HCT116 (cell line): ENCODE data around the gene GTF2IRD1. TPM values are rescaled to one million over a fixed set of nuclear protein-coding genes. Genes with fewer than 3 reads are reported as not detected.

ENCODE experiments used
- ATAC-seq: fragments of 200-7000 bp; cut with Tn5 transposase; 2 replicates; pipeline ENCODE4 v1.9.1; 2020; ENCODE audit warnings: mild to moderate bottlenecking, moderate library complexity
- BruUV-seq: library from RNA; stranded (reverse); fragments of 400-500 nt; replicated peaks from 2 replicates; lab custom pipeline; 2021; lab: Mats Ljungman, UMichigan
- CTCF ChIA-PET: fragments of 300-600 bp; sonication (Branson Sonifier 250); formaldehyde crosslinking; loops from one replicate; lab custom pipeline; 2021; ENCODE audit warnings: antibody characterized with exemption; lab: Charles Lee
- POLR2A ChIA-PET: fragments of 300-600, 350-600 bp; sonication (Branson Sonifier 250); formaldehyde crosslinking; loops from one replicate; lab custom pipeline; 2021; ENCODE audit warnings: antibody characterized with exemption; lab: Charles Lee
- RAD21 ChIA-PET, 2 experiments: fragments of 300-600 bp; sonication (Branson Sonifier 250); formaldehyde crosslinking; loops; one replicate each; lab custom pipeline; 2023; ENCODE audit warnings: low total read pairs in 2 of 2; ENCODE audit not compliant: uncharacterized antibody in 2 of 2, unreplicated experiment in 2 of 2, low non-redundant PET in 1 of 2; lab: Charles Lee
- DNase-seq: peaks from one replicate; pipeline ENCODE4 v3.0.0-alpha.2; 2010; ENCODE audit warnings: low read depth, low spot score
- H2AFZ ChIP-seq: fragments of 200-600 bp; shearing (Covaris generic), sonication (generic); 2 replicates; pipeline ENCODE4 v1.6.1; 2017; ENCODE audit warnings: low read depth, mixed run types, mixed read lengths, antibody characterized with exemption, low read length; ENCODE audit not compliant: poor library complexity, severe bottlenecking
- H3K27ac ChIP-seq: 2 replicates; pipeline ENCODE4 v1.5.1; 2012; ENCODE audit warnings: low read depth, low read length
- H3K27me3 ChIP-seq: fragments of 200-600 bp; sonication (generic); 2 replicates; pipeline ENCODE4 v1.6.1; 2016; ENCODE audit warnings: mixed run types, low read length, mixed read lengths; ENCODE audit not compliant: insufficient read depth
- H3K36me3 ChIP-seq, 2 experiments: fragments of 200-500 bp in 1 of 2; fragments of 200-600 bp in 1 of 2; sonication (Bioruptor generic) in 1 of 2; sonication (generic) in 1 of 2; 2 replicates each; pipeline versions ENCODE4 v1.5.1 to v1.6.1; 2014 to 2016; ENCODE audit warnings: low read length in 2 of 2, inconsistent platforms in 1 of 2, mixed read lengths in 1 of 2, mixed run types in 1 of 2; ENCODE audit not compliant: insufficient read depth in 2 of 2, control insufficient read depth in 1 of 2
- H3K4me1 ChIP-seq, 2 experiments: fragments of 200-600 bp in 1 of 2; sonication (generic) in 1 of 2; 2 replicates each; pipeline versions ENCODE4 v1.5.1 to v1.6.1; 2012 to 2017; ENCODE audit warnings: low read length in 2 of 2, inconsistent platforms in 1 of 2, mild to moderate bottlenecking in 1 of 2, mixed read lengths in 1 of 2, mixed run types in 1 of 2, moderate library complexity in 1 of 2; ENCODE audit not compliant: insufficient read depth in 2 of 2, control insufficient read depth in 1 of 2
- H3K4me2 ChIP-seq: fragments of 200-600 bp; sonication (generic); 2 replicates; pipeline ENCODE4 v1.6.1; 2017; ENCODE audit warnings: mixed run types, low read length, mixed read lengths
- H3K4me3 ChIP-seq, 2 experiments: fragments of 200-600 bp in 1 of 2; sonication (generic) in 1 of 2; replicated peaks in 1 of 2; 2 replicates each; pipeline ENCODE4 v1.5.1; 2011 to 2016; ENCODE audit warnings: low read length in 2 of 2, control low read depth in 1 of 2, low read depth in 1 of 2, mild to moderate bottlenecking in 1 of 2, mixed read lengths in 1 of 2, mixed run types in 1 of 2
- H3K79me2 ChIP-seq: fragments of 200-600 bp; sonication (generic); 2 replicates; pipeline ENCODE4 v1.6.1; 2017; ENCODE audit warnings: mild to moderate bottlenecking, mixed run types, low read length, moderate library complexity, mixed read lengths; ENCODE audit not compliant: insufficient read depth
- H3K9ac ChIP-seq: fragments of 200-600 bp; sonication (generic); 2 replicates; pipeline ENCODE4 v1.6.1; 2016; ENCODE audit warnings: low read length, mixed read lengths
- H3K9me2 ChIP-seq: fragments of 200-600 bp; sonication (generic), shearing (Covaris generic); 2 replicates; pipeline ENCODE4 v1.6.1; 2017; ENCODE audit warnings: mixed run types, mild to moderate bottlenecking, moderate library complexity; ENCODE audit not compliant: insufficient read depth
- H3K9me3 ChIP-seq, 2 experiments: fragments of 200-500 bp in 1 of 2; fragments of 200-600 bp in 1 of 2; sonication (Bioruptor generic) in 1 of 2; sonication (generic) in 1 of 2; 2 replicates each; pipeline ENCODE4 v1.6.1; 2014 to 2017; ENCODE audit warnings: low read length in 2 of 2, mixed read lengths in 2 of 2, inconsistent platforms in 1 of 2, low read depth in 1 of 2, mild to moderate bottlenecking in 1 of 2, mixed run types in 1 of 2, moderate library complexity in 1 of 2; ENCODE audit not compliant: control insufficient read depth in 1 of 2, insufficient read depth in 1 of 2
- H4K20me1 ChIP-seq: fragments of 200-600 bp; sonication (generic), shearing (Covaris generic); 2 replicates; pipeline ENCODE4 v1.6.1; 2017; ENCODE audit warnings: mixed run types, mild to moderate bottlenecking, moderate library complexity; ENCODE audit not compliant: insufficient read depth
- ATF3 ChIP-seq: IDR thresholded peaks from 2 replicates; pipeline ENCODE4 v1.6.1; 2012
- CEBPB ChIP-seq: IDR thresholded peaks from 2 replicates; pipeline ENCODE4 v1.6.1; 2012; ENCODE audit warnings: low read depth
- CTCF ChIP-seq, 3 experiments: fragments of 200-600 bp in 1 of 3; sonication (generic) in 1 of 3; IDR thresholded peaks in 2 of 3; conservative IDR thresholded peaks in 1 of 3; 2 replicates each; pipeline ENCODE4 v1.5.1; 2012 to 2017; ENCODE audit warnings: low read depth in 2 of 3, low read length in 2 of 3, antibody characterized with exemption in 1 of 3, borderline replicate concordance in 1 of 3, control low read depth in 1 of 3, mild to moderate bottlenecking in 1 of 3, mixed read lengths in 1 of 3, mixed run types in 1 of 3, moderate library complexity in 1 of 3; ENCODE audit not compliant: insufficient read depth in 1 of 3
- ELF1 ChIP-seq: IDR thresholded peaks from 2 replicates; pipeline ENCODE4 v1.6.1; 2012; ENCODE audit warnings: low read depth, borderline replicate concordance
- EZH2 ChIP-seq: fragments of 200-600 bp; sonication (generic); IDR thresholded peaks from 2 replicates; pipeline ENCODE4 v1.6.1; 2017; ENCODE audit warnings: antibody characterized with exemption, mixed run types
- FOSL1 ChIP-seq: IDR thresholded peaks from 2 replicates; pipeline ENCODE4 v1.6.1; 2012; ENCODE audit warnings: low read depth
- JUND ChIP-seq: IDR thresholded peaks from 2 replicates; pipeline ENCODE4 v1.6.1; 2012
- POLR2A ChIP-seq: IDR thresholded peaks from 2 replicates; pipeline ENCODE4 v1.7.0; 2011; ENCODE audit warnings: borderline replicate concordance; ENCODE audit not compliant: insufficient read depth, insufficient read length; ENCODE audit errors: extremely low read depth
- POLR2AphosphoS5 ChIP-seq: IDR thresholded peaks from 2 replicates; pipeline ENCODE4 v1.6.1; 2011; ENCODE audit warnings: mild to moderate bottlenecking, low read depth, low read length, moderate library complexity
- RAD21 ChIP-seq: IDR thresholded peaks from 2 replicates; pipeline ENCODE4 v1.6.1; 2012; ENCODE audit warnings: low read depth, mild to moderate bottlenecking
- REST ChIP-seq: IDR thresholded peaks from 2 replicates; pipeline ENCODE4 v1.6.1; 2012; ENCODE audit warnings: low read depth
- SIN3A ChIP-seq: IDR thresholded peaks from 2 replicates; pipeline ENCODE4 v1.6.1; 2012; ENCODE audit warnings: low read depth
- SP1 ChIP-seq: IDR thresholded peaks from 2 replicates; pipeline ENCODE4 v1.6.1; 2012; ENCODE audit warnings: low read depth
- SRF ChIP-seq: IDR thresholded peaks from 2 replicates; pipeline ENCODE4 v1.6.1; 2012; ENCODE audit warnings: low read depth
- TCF7L2 ChIP-seq: IDR thresholded peaks from 2 replicates; pipeline ENCODE4 v1.7.0; 2011; ENCODE audit warnings: borderline replicate concordance, inconsistent platforms; ENCODE audit not compliant: insufficient read depth, insufficient read length; ENCODE audit errors: extremely low read depth
- YY1 ChIP-seq: IDR thresholded peaks from 2 replicates; pipeline ENCODE4 v1.6.1; 2011; ENCODE audit warnings: low read length, low read depth, moderate library complexity, mild to moderate bottlenecking; ENCODE audit not compliant: insufficient replicate concordance; ENCODE audit errors: extremely low read depth
- ZBTB33 ChIP-seq: IDR thresholded peaks from 2 replicates; pipeline ENCODE4 v1.6.1; 2011; ENCODE audit warnings: mild to moderate bottlenecking, low read length, moderate library complexity; ENCODE audit not compliant: insufficient replicate concordance; ENCODE audit errors: extremely low read depth
- ZFX ChIP-seq: fragments of 450-650 bp; IDR thresholded peaks from 2 replicates; pipeline ENCODE4 v1.6.1; 2017
- ZNF274 ChIP-seq: fragments of 200-500 bp; sonication (Bioruptor generic); IDR thresholded peaks from 2 replicates; pipeline ENCODE4 v1.6.1; 2014; ENCODE audit warnings: mild to moderate bottlenecking, low read depth, low read length, inconsistent platforms
- intact Hi-C: fragments of 100-400 bp; cut with micrococcal nuclease; formaldehyde crosslinking; loops from 2 replicates; pipeline ENCODE4 v1.10.0; 2022
- total RNA-seq: library from RNA; stranded (reverse); gene quantifications from one replicate; pipeline ENCODE4 v1.2.1, GENCODE V29; 2021; ENCODE audit not compliant: unreplicated experiment

The GTF2IRD1 gene
- total RNA-seq, 1 experiment from 2014 or later = 34.5 TPM

GRCh38 chr7:74464931-74465886, 11.5 kb downstream of the GTF2IRD1 start:
- RAD21 ChIA-PET = no interaction called here
- ATAC-seq = no peak
- peaks cover 64% of the 10 kb centered on the region for H3K79me2 ChIP-seq

More at GRCh38 chr7:74464931-74465886, 11.5 kb downstream of the GTF2IRD1 start:
- Histone ChIP-seq H3K27me3 (no peaks in the 10 kb centered on the region), H3K4me1 (peaks cover 6 to 18% of the 10 kb centered on the region in 2 experiments; a peak in 3 of 4 replicates), H4K20me1 (no peaks in the 10 kb centered on the region), H2AFZ (no peak overlapping the region), H3K4me3 (no peak overlapping the region), H3K36me3 (no peaks in the 10 kb centered on the region), H3K9me3 (no peaks in the 10 kb centered on the region), H3K27ac (no peak overlapping the region), H3K9ac (no peak overlapping the region), H3K4me2 (no peak overlapping the region), H3K9me2 (no peaks in the 10 kb centered on the region)
- intact Hi-C loops = no loop called here
- TF ChIP-seq TCF7L2 (no peak), ATF3 (no peak), POLR2AphosphoS5 (no peak), ELF1 (no peak), CEBPB (no peak), RAD21 (no peak), EZH2 (no peak), ZNF274 (no peak), ZFX (no peak), REST (no peak), POLR2A (no peak), JUND (no peak), YY1 (no peak), SP1 (no peak), FOSL1 (no peak), SRF (no peak), ZBTB33 (no peak), CTCF (IDR thresholded peaks at IDR 0.05 in 2 of 3, conservative IDR thresholded peaks at IDR 0.05 in 1 of 3; ENCODE audit: borderline replicate concordance in 1 of 3, insufficient read depth in 1 of 3, low read depth in 2 of 3, low read length in 2 of 3) (no peak), SIN3A (no peak)
- DNase-seq = no peak
- CTCF ChIA-PET = no interaction called here
- POLR2A ChIA-PET = no interaction called here
- no TSS peak for BruUV-seq
